Ishikawa (cell line): Measurements from ENCODE around the gene TM7SF3.
A peak's percentile ranks its signal among the peaks of the same experiment; 100 is the strongest.

Experiments used
- CEBPB ChIP-seq: IDR thresholded peaks from 2 replicates; pipeline ENCODE4 v1.6.1; 2012
- EGR1 ChIP-seq: IDR thresholded peaks from 2 replicates; pipeline ENCODE4 v1.6.1; 2012
- EP300 ChIP-seq: IDR thresholded peaks from 2 replicates; pipeline ENCODE4 v1.6.1; 2012; ENCODE audit warnings: borderline replicate concordance
- MAX ChIP-seq: IDR thresholded peaks from 2 replicates; pipeline ENCODE4 v1.6.1; 2012
- RAD21 ChIP-seq: IDR thresholded peaks from 2 replicates; pipeline ENCODE4 v1.6.1; 2012; ENCODE audit warnings: low read depth
- TCF12 ChIP-seq: IDR thresholded peaks from 2 replicates; pipeline ENCODE4 v1.6.1; 2012; ENCODE audit warnings: low read depth
- TEAD4 ChIP-seq: IDR thresholded peaks from 2 replicates; pipeline ENCODE4 v1.6.1; 2012
- USF1 ChIP-seq: IDR thresholded peaks from 2 replicates; pipeline ENCODE4 v1.6.1; 2012
- ZBTB7A ChIP-seq: IDR thresholded peaks from 2 replicates; pipeline ENCODE4 v1.6.1; 2012; ENCODE audit warnings: low read depth

DNA sequence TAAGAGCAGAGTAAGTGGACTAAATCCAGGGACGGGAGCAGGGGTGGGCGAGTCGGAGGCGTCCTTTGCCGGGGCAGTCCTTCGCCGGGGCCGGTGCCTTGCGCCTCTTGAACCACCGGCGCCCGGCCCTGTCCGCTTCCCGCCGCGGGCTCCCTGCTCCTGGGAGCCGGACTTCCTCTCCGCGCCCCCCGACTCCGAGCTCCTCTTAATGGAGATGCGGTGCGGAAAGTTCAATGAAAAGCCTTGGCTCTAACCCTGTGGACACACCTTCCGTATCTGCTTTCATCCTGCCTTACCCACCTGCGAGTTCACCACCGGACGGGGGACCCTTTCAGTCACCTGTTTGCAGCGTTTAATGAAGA lies 75.5 kb downstream of the TM7SF3 start:
- no peak for TF ChIP-seq MAX
- peak; percentile 59; the same call in 1 of the 2 replicates for TF ChIP-seq TCF12
- TF ChIP-seq EGR1, result no peak
- TF ChIP-seq RAD21, result no peak
- peak; percentile 55; the same call in 1 of the 2 replicates for TF ChIP-seq ZBTB7A
- TF ChIP-seq USF1, result no peak
- TF ChIP-seq EP300, result no peak
- no peak for TF ChIP-seq CEBPB
- TF ChIP-seq TEAD4, result no peak
